ENCODE measurements around the gene ANKRD60.

ANKRD60 gene

DNA sequence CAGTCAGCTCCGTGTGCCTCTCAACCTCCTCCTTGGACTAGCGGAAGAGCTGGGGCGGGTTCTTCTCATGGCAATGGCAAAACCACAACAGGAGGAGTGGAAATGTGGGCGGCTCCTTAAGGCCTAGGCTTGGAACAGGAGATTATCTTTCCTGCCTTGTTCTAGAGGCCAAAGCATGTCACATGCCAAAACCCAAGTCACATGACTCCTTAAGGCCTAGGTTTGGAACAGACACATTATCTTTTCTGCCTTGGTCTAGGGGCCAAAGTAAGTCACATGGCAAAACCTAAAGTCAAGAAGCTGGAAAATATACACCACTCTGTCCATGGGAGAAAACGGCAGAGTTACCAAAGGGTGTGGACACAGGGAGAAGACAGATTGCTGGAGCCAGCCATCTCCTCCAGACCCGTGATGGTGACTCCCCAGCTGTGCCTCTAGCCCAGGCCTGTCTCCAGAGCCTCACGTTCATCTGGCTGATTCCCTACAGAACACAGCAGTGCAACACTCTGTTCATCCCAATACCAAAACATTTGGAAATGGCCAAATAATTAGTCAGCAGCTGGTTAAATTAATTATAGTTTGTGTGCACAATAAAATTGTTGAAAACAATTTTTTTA lies 34.2 kb downstream of the ANKRD60 start:
- DNase-seq (ENCODE audit: low spot score): no peak

GRCh38 chr20:58192567-58192966 lies 35.9 kb downstream of the ANKRD60 start:
- no peak for DNase-seq (ENCODE audit: low spot score)

DNA sequence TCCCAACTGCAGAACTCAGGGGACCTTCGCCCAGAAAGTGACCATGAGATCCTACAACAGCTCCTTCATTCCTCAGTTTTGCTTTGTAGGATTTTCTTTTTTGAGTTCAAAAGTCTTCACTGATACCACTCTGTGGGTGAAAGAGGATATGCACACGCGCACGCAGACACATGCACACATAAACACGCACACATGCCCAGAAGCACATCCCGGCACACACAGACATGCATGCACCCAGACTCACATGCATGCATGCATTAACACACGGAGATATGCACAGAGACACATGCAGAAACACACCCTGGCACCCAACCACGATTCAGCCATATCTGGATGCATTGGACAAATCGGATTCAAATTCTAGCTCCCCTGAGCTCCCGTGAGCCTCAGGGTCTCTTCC lies 36.4 kb downstream of the ANKRD60 start:
- DNase-seq (ENCODE audit: low spot score): no peak

DNA sequence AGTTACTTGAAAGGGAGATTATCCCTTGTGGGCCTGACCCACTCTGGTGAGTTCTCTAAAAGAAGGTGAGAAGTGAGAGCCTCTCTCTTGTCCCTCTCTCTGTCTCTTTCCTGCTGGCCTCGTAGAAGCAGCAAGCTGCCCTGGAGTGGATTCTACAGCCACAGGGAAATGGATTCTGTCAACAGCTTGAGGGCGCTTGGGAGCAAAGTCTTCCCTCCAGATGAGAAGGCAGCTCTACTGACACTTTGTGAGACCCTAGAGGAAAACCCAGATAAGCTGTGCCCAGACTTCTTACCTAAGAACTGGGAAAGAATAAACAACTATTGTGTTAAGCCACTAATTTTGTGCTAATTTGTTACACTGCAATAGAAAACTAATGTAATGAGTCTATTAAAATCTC lies 39.9 kb downstream of the ANKRD60 start:
- no peak for DNase-seq (ENCODE audit: low spot score)

- no peak for DNase-seq (ENCODE audit: low spot score)
Measured at GRCh38 chr20:58184984-58185383, 43.5 kb downstream of the ANKRD60 start.

DNA sequence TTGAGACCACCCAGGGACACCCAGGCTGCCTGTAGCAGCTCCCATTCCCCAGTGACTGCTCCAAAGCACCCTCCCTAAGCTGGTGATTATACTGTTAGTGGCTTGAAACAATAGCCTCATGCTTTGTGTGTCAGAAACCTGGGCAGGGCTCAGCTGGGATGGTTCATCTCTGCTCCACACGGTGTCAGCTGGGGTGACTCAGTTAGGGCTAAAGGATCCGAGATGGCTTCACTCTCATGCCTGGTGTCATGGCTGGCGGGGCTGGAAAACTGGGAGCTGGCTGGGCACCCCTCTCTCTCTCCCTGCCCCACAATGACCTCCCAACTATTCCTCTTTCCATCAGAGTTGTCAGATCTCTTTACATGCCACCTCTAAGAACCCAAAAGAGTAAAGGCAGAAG lies 44.4 kb downstream of the ANKRD60 start:
- DNase-seq (ENCODE audit: low spot score): no peak

DNA sequence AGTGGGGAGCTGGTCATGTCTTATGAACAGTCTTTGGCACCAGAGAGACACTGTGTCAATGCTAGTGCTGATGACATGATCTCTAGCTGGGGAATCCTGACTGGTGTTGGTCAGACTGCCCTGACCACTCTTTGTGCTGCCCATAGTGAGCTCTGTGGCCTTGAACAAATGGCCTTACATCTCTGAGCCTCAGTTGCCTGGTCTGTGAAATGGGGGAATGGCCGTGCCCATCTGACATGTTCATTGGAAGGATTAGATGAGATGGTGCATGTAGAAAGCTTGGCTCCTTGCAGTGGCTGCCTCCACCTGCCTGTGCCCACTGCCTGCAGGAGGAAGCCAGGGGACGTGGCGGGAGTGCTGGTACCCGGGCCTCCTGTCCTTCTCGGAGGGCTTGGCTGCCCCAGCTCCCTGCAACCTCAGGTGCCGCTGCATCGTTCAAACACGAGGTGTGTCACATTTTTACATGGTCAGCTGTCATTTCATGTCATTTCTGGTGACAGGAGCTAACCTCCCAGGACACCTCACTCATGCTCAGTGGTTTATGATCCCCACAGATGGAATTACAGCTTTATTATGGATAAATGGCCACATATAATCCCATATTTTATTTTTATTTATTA lies 45.8 kb downstream of the ANKRD60 start:
- DNase-seq (ENCODE audit: low spot score): no peak

DNA sequence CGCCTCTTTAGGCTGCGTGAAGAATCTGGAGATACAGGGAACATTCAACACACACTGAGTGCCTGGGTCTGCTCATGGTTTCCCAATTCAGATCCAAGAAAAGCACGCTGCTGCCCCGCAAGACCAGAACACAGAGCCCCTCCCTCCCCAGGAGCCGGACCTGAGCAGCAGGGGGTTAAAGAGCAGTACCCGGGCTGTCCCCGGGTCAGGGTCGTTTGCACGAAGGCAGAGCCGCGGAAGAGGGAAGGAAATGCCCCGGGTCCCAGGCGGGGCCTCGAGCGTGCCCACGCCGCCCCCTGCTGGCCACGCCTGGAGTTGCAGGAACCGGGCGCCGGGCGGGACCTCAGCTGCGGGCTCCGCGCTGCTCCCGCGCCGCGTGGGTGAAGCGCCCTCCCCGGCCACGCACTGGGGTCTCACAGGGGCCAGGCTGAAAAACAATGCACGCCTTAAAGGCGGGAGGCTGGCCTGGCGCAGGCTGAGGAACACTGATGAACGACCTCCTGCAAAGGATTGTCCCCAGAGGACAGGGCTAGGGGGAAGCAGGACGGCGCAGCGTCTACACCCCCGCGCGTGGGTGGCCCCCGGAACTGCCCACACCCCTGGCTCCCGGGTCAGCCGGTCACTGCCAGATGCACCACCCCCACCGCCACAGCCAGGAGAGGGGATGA lies 48.9 kb downstream of the ANKRD60 start:
- peak; percentile 56 for DNase-seq (ENCODE audit: low spot score)

GRCh38 chr20:58179083-58179431 lies 49.4 kb downstream of the ANKRD60 start:
- no peak for DNase-seq (ENCODE audit: low spot score)

DNA sequence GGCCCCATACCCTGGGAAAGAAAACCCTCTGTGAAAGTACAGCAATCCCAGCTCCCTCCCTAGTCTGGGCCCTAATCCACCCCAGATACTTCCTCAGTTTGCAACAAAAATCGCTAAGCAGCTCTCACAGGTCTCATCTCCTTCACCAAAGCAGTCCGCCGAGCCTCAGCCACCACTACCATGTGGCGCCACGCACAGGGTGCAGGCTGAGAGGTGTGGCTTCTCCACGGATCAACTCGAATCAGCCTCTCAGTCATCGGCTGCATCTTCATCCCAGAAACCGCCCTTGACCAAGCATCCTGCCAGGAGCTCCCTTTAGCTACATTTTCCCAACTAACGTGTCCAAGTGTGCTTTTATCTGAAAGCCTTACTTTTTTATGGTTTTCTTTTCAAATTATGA lies 50.7 kb downstream of the ANKRD60 start:
- no peak for DNase-seq (ENCODE audit: low spot score)

DNA sequence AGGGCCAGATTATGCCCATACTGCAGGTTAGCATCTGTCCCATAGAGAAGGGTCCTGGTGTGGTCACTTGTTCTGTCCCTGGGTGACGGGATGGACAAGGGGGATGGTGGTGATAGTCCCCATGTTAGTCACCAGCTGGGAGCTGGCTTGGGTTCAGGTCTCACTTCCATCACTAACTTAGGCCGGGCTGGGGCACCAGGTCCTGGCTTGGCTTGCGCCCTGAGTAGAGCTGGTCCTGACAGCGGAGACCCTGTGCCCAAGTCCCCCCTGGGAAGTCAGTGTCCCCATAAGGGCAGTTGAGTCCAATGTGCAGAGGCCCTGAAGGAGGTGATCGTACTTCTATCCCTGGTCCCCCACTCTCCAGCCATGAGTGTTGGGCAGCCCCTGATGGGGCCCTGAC lies 52.6 kb downstream of the ANKRD60 start:
- no peak for DNase-seq (ENCODE audit: low spot score)

GRCh38 chr20:58175425-58175824 lies 53.0 kb downstream of the ANKRD60 start:
- no peak for DNase-seq (ENCODE audit: low spot score)

- DNase-seq (ENCODE audit: low spot score): no peak
Measured at GRCh38 chr20:58174708-58175280, 53.7 kb downstream of the ANKRD60 start.

GRCh38 chr20:58173930-58174707 lies 54.3 kb downstream of the ANKRD60 start:
- no peak for DNase-seq (ENCODE audit: low spot score)

DNA sequence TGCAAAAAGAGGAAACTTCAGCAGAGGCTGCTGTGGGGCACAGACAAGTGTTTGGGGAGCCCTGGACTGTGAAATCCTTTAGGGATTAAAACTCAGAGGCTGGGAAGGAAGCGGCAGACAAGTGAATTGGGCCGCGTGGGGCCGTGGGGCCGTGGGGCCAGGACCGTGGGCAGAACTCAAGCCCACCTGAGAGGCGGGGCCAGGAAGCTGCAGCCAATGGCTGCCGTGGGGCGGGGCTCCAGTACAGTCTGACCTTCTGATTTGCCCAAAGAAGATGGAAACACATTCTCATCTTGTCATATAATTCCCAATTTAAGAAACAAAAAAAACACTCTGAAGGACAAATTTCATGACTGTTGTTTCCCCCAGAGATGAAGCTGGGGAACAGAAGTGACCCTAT lies 55.4 kb downstream of the ANKRD60 start:
- DNase-seq (ENCODE audit: low spot score): no peak

DNA sequence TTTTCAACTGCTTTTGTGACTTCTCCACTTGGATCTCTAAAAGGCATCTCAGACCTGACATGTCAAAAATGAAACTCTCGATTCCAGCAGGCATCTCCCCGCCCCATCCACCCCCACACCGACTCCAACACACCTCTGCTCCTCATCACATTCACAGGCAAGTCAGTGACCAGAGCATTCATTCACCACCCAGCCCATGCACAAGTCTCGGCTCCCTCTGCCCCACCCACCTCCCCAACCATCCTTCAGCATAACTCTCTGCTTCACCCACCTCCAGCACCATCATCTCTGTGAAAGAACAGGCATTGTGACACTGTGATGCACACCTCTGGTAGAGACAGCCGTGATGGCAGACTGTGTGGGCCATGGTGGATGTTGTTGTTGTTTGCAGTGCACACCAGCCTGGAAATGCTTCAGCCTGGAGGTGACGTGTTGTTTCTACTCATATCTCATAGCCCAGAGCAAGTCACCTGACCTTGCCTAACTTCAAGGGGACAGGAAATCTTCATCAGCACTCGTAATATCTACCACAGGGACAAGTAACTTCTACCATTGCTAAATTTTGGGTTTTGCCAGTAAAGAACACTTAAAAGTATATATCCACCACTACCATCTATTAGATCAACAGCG lies 56.5 kb downstream of the ANKRD60 start:
- no peak for DNase-seq (ENCODE audit: low spot score)

DNA sequence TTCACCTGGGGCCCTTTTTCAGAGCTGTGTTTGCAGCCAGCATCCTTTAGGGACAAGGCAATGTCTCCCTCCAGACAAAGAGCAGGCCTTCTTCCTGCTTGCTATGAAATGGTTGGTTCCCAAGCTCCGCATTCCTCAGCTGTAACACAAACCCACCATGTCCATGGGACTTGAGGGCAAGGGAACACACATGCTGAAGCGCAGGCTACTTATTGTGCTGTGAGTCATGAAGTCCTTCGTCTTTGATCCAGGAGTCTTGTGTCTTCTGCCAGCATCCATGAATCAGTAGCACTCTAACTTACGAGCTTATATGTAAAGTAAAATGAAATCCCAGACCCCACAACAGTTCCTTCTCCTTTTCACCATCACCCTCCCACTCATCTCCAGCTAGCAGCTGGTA lies 59.0 kb downstream of the ANKRD60 start:
- no peak for DNase-seq (ENCODE audit: low spot score)

- no peak for DNase-seq (ENCODE audit: low spot score)
Measured at GRCh38 chr20:58168843-58169242, 59.6 kb downstream of the ANKRD60 start.

DNA sequence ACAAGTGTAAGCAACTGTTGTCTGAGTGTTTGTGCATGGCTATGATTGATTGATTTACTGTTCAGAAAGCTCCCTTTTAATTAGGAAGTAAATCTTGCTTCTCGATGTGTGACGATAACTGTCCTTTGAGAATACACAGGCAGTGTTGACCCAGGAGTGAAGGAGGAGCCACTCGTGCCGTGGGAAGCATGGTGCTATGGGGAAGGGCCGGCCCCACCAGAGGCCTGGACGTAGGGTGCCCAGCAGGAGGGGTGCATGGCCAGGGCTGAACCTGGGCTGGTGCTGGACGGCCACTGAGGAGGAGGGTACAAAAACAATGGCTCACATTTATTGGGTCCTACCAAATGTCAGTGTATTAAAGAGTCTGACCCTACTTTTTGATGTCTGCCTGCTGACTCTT lies 60.7 kb downstream of the ANKRD60 start:
- DNase-seq (ENCODE audit: low spot score): no peak
